ENCODE data around the gene GHR. TPM values are rescaled to one million over a fixed set of nuclear protein-coding genes. Genes with fewer than 3 reads are reported as not detected.

Gene GHR
- total RNA-seq, 2 experiments from 2014 or later = not detected

DNA sequence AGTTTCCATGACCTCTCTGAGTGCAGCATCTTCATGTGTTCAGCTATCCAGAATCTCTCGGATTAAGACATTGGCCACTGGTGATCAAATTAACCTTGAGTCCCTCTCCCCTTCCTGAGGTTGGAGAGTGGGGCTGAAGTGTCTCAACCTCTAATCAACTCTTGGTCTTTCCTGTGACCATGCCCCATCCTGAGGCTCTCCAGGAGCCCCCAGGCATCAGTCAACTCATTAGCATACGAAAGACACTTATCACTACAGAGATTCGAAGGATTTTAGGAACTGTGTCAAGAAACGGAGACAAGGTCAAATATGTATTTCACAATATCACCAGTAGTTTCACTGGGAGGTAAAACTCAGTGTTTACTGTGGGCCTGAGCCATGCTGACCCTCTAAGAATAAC, 203.2 kb downstream of the GHR start:
- ChIA-PET POLR2A (no interaction called here), CTCF (ENCODE audit: unreplicated experiment) (no interaction called here)
- Histone ChIP-seq H2AFZ (ENCODE audit: low read length) (no peak overlapping the region), H3K4me2 (ENCODE audit: low read length) (no peak overlapping the region), H3K4me1 (ENCODE audit: insufficient read depth, low read length, poor library complexity, severe bottlenecking) (peaks cover 13% of the 10 kb centered on the region), H3K9me3 (ENCODE audit: low read length) (no peaks in the 10 kb centered on the region), H3K79me2 (ENCODE audit: insufficient read depth, low read depth, low read length) (no peaks in the 10 kb centered on the region), H3K36me3 (ENCODE audit: insufficient read depth, low read length) (no peaks in the 10 kb centered on the region), H3K4me3 (ENCODE audit: low read depth, low read length, poor library complexity, severe bottlenecking) (no peak overlapping the region), H3K9me2 (ENCODE audit: insufficient read depth, low read length) (no peaks in the 10 kb centered on the region), H4K20me1 (ENCODE audit: insufficient read depth, low read length) (no peaks in the 10 kb centered on the region), H3K27ac (ENCODE audit: low read depth, low read length, poor library complexity, severe bottlenecking) (no peak overlapping the region)
- TF ChIP-seq, protein P1, sequence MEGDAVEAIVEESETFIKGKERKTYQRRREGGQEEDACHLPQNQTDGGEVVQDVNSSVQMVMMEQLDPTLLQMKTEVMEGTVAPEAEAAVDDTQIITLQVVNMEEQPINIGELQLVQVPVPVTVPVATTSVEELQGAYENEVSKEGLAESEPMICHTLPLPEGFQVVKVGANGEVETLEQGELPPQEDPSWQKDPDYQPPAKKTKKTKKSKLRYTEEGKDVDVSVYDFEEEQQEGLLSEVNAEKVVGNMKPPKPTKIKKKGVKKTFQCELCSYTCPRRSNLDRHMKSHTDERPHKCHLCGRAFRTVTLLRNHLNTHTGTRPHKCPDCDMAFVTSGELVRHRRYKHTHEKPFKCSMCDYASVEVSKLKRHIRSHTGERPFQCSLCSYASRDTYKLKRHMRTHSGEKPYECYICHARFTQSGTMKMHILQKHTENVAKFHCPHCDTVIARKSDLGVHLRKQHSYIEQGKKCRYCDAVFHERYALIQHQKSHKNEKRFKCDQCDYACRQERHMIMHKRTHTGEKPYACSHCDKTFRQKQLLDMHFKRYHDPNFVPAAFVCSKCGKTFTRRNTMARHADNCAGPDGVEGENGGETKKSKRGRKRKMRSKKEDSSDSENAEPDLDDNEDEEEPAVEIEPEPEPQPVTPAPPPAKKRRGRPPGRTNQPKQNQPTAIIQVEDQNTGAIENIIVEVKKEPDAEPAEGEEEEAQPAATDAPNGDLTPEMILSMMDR (conservative IDR thresholded peaks at IDR 0.05; ENCODE audit: low read length) = no peak
- no peak for TF ChIP-seq EZH2phosphoT487 (IDR thresholded peaks at IDR 0.05; ENCODE audit: borderline replicate concordance, low read depth, low read length)
- no peak for DNase-seq (ENCODE audit: low spot score)
- no TSS peak for BruUV-seq (replicated peaks)
- intact Hi-C loops (cut with micrococcal nuclease; ENCODE audit: unreplicated experiment) = no loop called here

DNA sequence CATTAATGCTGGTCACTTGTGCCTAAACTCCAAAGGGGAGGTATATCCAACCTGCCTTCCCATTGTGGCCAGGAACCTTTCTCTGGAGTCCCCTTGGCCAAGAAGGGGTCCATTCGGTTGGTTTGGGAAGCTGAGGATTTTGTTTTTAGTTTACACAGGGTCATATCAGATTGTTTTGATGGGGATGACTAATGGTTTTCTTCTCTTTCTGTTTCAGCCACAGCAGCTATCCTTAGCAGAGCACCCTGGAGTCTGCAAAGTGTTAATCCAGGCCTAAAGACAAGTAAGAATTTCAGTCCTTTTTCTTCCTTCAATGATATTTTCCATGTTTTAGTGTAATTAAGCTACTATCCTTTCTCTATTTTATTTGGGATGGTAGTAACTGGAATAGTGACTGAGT, 205.6 kb downstream of the GHR start:
- Histone ChIP-seq H3K36me3 (ENCODE audit: insufficient read depth, low read length) (no peaks in the 10 kb centered on the region), H3K4me1 (ENCODE audit: insufficient read depth, low read length, poor library complexity, severe bottlenecking) (no peaks in the 10 kb centered on the region), H3K9me3 (ENCODE audit: low read length) (no peaks in the 10 kb centered on the region), H3K79me2 (ENCODE audit: insufficient read depth, low read depth, low read length) (no peaks in the 10 kb centered on the region), H3K4me3 (ENCODE audit: low read depth, low read length, poor library complexity, severe bottlenecking) (no peak overlapping the region), H2AFZ (ENCODE audit: low read length) (no peak overlapping the region), H4K20me1 (ENCODE audit: insufficient read depth, low read length) (no peaks in the 10 kb centered on the region), H3K9me2 (ENCODE audit: insufficient read depth, low read length) (no peaks in the 10 kb centered on the region), H3K27ac (ENCODE audit: low read depth, low read length, poor library complexity, severe bottlenecking) (no peak overlapping the region), H3K4me2 (ENCODE audit: low read length) (no peak overlapping the region)
- CTCF ChIA-PET (ENCODE audit: unreplicated experiment) = no interaction called here
- POLR2A ChIA-PET = interaction anchor here (1.5 kb wide), 1 partner anchor 8 kb away, joined by 5 read pairs; no protein-coding TSS in a partner anchor
- BruUV-seq (replicated peaks) = no TSS peak
- TF ChIP-seq EZH2phosphoT487 (IDR thresholded peaks at IDR 0.05; ENCODE audit: borderline replicate concordance, low read depth, low read length) = no peak
- intact Hi-C loops (cut with micrococcal nuclease; ENCODE audit: unreplicated experiment) = no loop called here
- no peak for DNase-seq (ENCODE audit: low spot score)

DNA sequence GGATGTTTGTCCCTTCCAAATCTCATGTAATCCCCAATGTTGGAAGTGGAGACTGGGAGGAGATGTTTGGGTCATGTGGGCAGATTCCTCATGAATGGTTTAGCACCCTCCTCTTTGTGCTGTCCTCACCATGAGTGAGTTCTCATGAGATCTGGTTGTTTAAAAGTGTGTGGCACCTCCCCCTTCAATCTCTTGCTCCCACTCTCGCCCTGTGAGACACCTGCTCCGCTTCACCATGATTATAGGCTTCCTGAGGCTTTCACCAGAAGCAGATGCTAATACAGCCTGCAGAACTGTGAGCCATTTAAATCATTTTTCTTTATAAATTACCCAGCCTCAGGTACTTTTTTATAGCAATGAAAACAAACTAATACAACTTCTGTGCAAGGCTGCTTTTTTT, 206.0 kb downstream of the GHR start:
- no peaks in the 10 kb centered on the region for H3K9me3 ChIP-seq (ENCODE audit: low read length)
- H2AFZ ChIP-seq (ENCODE audit: low read length) = no peak overlapping the region
- POLR2A ChIA-PET = no interaction called here
- no peak for DNase-seq (ENCODE audit: low spot score)
- no peak overlapping the region for H3K27ac ChIP-seq (ENCODE audit: low read depth, low read length, poor library complexity, severe bottlenecking)
- CTCF ChIA-PET (ENCODE audit: unreplicated experiment) = no interaction called here
- H3K4me2 ChIP-seq (ENCODE audit: low read length) = no peak overlapping the region
- no peaks in the 10 kb centered on the region for H3K9me2 ChIP-seq (ENCODE audit: insufficient read depth, low read length)
- no peaks in the 10 kb centered on the region for H3K4me1 ChIP-seq (ENCODE audit: insufficient read depth, low read length, poor library complexity, severe bottlenecking)
- no peaks in the 10 kb centered on the region for H3K36me3 ChIP-seq (ENCODE audit: insufficient read depth, low read length)
- TF ChIP-seq, protein P1 (conservative IDR thresholded peaks at IDR 0.05; ENCODE audit: low read length) = no peak
- TF ChIP-seq EZH2phosphoT487 (IDR thresholded peaks at IDR 0.05; ENCODE audit: borderline replicate concordance, low read depth, low read length) = no peak
- no peaks in the 10 kb centered on the region for H4K20me1 ChIP-seq (ENCODE audit: insufficient read depth, low read length)
- H3K79me2 ChIP-seq (ENCODE audit: insufficient read depth, low read depth, low read length) = no peaks in the 10 kb centered on the region
- no peak overlapping the region for H3K4me3 ChIP-seq (ENCODE audit: low read depth, low read length, poor library complexity, severe bottlenecking)
- no TSS peak for BruUV-seq (replicated peaks)
- intact Hi-C loops (cut with micrococcal nuclease; ENCODE audit: unreplicated experiment) = no loop called here
